Measurements from ENCODE around the gene DMTF1. TPM values are rescaled to one million over a fixed set of nuclear protein-coding genes. Genes with fewer than 3 reads are reported as not detected.

Gene DMTF1
- total RNA-seq, 2 experiments from 2014 or later: 111 to 197 TPM

DNA sequence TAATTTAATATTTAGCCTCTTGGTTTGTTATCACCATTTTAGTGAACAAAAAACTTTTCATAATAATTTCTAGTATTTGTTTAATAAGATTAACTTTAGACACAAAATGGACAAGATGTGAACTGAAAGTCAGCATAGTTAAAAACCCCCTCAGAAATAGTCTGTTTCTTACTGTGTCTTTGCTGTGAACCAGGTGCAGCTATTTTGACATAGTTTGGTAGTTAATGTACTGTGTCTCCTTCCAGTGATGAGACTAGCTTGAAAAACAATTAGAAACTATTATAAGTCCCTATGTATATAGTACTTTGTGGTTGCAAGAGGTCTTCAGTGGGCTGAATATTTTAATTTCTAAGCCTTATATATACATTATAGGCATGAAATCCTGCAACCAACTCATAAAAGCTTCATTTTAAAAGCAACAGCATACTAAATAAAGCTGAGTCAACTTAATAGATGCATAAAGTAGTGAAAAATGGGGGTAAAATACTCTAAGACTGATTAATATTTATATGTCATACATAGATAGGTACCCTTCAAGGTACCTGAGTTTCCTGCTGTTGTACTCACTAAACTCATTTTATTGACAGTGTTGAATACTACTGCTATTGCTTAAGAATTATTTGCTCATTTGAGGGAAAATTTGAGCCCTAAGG is 19.2 kb downstream of the DMTF1 start:
- no peaks in the 10 kb centered on the region for H3K9me3 ChIP-seq (ENCODE audit: low read length)
- intact Hi-C loops (cut with micrococcal nuclease; ENCODE audit: unreplicated experiment): no loop called here
- no peaks in the 10 kb centered on the region for H3K4me1 ChIP-seq (ENCODE audit: insufficient read depth, low read length, poor library complexity, severe bottlenecking)
- TF ChIP-seq, protein P1, sequence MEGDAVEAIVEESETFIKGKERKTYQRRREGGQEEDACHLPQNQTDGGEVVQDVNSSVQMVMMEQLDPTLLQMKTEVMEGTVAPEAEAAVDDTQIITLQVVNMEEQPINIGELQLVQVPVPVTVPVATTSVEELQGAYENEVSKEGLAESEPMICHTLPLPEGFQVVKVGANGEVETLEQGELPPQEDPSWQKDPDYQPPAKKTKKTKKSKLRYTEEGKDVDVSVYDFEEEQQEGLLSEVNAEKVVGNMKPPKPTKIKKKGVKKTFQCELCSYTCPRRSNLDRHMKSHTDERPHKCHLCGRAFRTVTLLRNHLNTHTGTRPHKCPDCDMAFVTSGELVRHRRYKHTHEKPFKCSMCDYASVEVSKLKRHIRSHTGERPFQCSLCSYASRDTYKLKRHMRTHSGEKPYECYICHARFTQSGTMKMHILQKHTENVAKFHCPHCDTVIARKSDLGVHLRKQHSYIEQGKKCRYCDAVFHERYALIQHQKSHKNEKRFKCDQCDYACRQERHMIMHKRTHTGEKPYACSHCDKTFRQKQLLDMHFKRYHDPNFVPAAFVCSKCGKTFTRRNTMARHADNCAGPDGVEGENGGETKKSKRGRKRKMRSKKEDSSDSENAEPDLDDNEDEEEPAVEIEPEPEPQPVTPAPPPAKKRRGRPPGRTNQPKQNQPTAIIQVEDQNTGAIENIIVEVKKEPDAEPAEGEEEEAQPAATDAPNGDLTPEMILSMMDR (conservative IDR thresholded peaks at IDR 0.05; ENCODE audit: low read length): no peak
- TF ChIP-seq EZH2phosphoT487 (IDR thresholded peaks at IDR 0.05; ENCODE audit: borderline replicate concordance, low read depth, low read length): no peak
- H3K36me3 ChIP-seq (ENCODE audit: insufficient read depth, low read length): peaks cover 100% of the 10 kb centered on the region
- H4K20me1 ChIP-seq (ENCODE audit: insufficient read depth, low read length): no peaks in the 10 kb centered on the region; the same call in 1 of the 2 replicates
- no peak overlapping the region for H3K4me2 ChIP-seq (ENCODE audit: low read length)
- H3K9me2 ChIP-seq (ENCODE audit: insufficient read depth, low read length): no peaks in the 10 kb centered on the region
- no TSS peak for BruUV-seq (replicated peaks)
- no peak overlapping the region for H3K4me3 ChIP-seq (ENCODE audit: low read depth, low read length, poor library complexity, severe bottlenecking)
- POLR2A ChIA-PET: interaction anchor here (0.6 to 11.2 kb wide), 7 partner anchors 8 to 122 kb away, joined by 3 to 137 read pairs (median 12); partner anchors contain the start of gene DMTF1
- CTCF ChIA-PET (ENCODE audit: unreplicated experiment): no interaction called here
- H3K27ac ChIP-seq (ENCODE audit: low read depth, low read length, poor library complexity, severe bottlenecking): no peak overlapping the region
- no peak overlapping the region for H2AFZ ChIP-seq (ENCODE audit: low read length)
- DNase-seq (ENCODE audit: low spot score): no peak
- peaks cover 16% of the 10 kb centered on the region; the same call in 1 of the 2 replicates for H3K79me2 ChIP-seq (ENCODE audit: insufficient read depth, low read depth, low read length)

DNA sequence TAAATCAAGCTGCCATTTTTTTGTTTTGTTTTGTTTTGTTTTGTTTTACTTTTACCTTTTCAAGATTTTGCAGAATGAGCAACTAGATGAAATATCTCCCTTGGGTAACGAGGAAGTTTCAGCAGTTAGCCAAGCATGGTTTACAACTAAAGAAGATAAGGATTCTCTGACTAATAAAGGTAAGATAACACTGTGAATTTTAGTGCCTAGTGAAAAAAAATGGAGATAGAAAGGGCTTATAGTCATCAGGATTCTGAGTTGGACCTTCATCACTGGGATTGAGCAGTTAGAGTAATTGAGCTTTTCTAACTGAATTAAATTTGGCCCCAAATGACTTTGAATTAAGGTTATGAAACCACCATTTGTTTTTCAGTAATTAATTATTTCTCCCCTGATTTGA is 21.2 kb downstream of the DMTF1 start:
- no peak overlapping the region for H3K27ac ChIP-seq (ENCODE audit: low read depth, low read length, poor library complexity, severe bottlenecking)
- peaks cover 18% of the 10 kb centered on the region; the same call in 1 of the 2 replicates for H3K79me2 ChIP-seq (ENCODE audit: insufficient read depth, low read depth, low read length)
- TF ChIP-seq EZH2phosphoT487 (IDR thresholded peaks at IDR 0.05; ENCODE audit: borderline replicate concordance, low read depth, low read length): no peak
- TF ChIP-seq, protein P1 (conservative IDR thresholded peaks at IDR 0.05; ENCODE audit: low read length): no peak
- ChIA-PET CTCF (ENCODE audit: unreplicated experiment) (no interaction called here), POLR2A (interaction anchor here (1.1 to 11.2 kb wide), 7 partner anchors 7 to 24 kb away, joined by 5 to 137 read pairs (median 12); partner anchors contain the start of gene DMTF1)
- peaks cover 100% of the 10 kb centered on the region for H3K36me3 ChIP-seq (ENCODE audit: insufficient read depth, low read length)
- no peaks in the 10 kb centered on the region for H3K9me2 ChIP-seq (ENCODE audit: insufficient read depth, low read length)
- H3K4me2 ChIP-seq (ENCODE audit: low read length): no peak overlapping the region
- H3K4me3 ChIP-seq (ENCODE audit: low read depth, low read length, poor library complexity, severe bottlenecking): no peak overlapping the region
- no peaks in the 10 kb centered on the region; the same call in 1 of the 2 replicates for H4K20me1 ChIP-seq (ENCODE audit: insufficient read depth, low read length)
- DNase-seq (ENCODE audit: low spot score): no peak
- no peaks in the 10 kb centered on the region for H3K4me1 ChIP-seq (ENCODE audit: insufficient read depth, low read length, poor library complexity, severe bottlenecking)
- BruUV-seq (replicated peaks): no TSS peak
- H3K9me3 ChIP-seq (ENCODE audit: low read length): no peaks in the 10 kb centered on the region
- H2AFZ ChIP-seq (ENCODE audit: low read length): no peak overlapping the region
- intact Hi-C loops (cut with micrococcal nuclease; ENCODE audit: unreplicated experiment): no loop called here

DNA sequence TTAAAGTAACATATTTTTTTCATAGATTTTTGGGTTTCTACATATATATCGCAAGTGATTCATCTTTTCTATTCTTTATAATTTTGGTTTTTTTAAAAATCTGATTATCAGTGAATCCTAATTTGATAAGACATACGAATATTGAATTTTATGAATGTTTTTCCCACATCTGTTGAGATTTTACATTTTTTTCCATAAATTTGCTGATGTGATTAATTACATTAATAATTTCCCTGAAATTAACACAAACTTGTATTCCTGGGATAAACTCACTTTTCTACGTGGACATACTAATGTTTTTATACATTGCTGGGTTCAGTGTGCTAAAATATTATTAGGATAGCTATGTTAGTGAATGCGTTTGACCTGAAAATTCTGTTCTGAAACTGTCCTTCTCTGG is 26.1 kb downstream of the DMTF1 start:
- intact Hi-C loops (cut with micrococcal nuclease; ENCODE audit: unreplicated experiment): no loop called here
- no peak overlapping the region for H3K4me3 ChIP-seq (ENCODE audit: low read depth, low read length, poor library complexity, severe bottlenecking)
- ChIA-PET CTCF (ENCODE audit: unreplicated experiment) (no interaction called here), POLR2A (interaction anchor here (1.5 to 11.2 kb wide), 2 partner anchors 9 to 21 kb away, joined by 3 to 137 read pairs; partner anchors contain the start of gene DMTF1)
- DNase-seq (ENCODE audit: low spot score): no peak
- H2AFZ ChIP-seq (ENCODE audit: low read length): no peak overlapping the region
- H3K4me1 ChIP-seq (ENCODE audit: insufficient read depth, low read length, poor library complexity, severe bottlenecking): no peaks in the 10 kb centered on the region
- 0 out of 2 replicates have a peak, but pooled peaks cover 4% of the 10 kb centered on the region for H4K20me1 ChIP-seq (ENCODE audit: insufficient read depth, low read length)
- no peaks in the 10 kb centered on the region for H3K9me3 ChIP-seq (ENCODE audit: low read length)
- no peak overlapping the region for H3K27ac ChIP-seq (ENCODE audit: low read depth, low read length, poor library complexity, severe bottlenecking)
- H3K9me2 ChIP-seq (ENCODE audit: insufficient read depth, low read length): no peaks in the 10 kb centered on the region
- peaks cover 23% of the 10 kb centered on the region; the same call in 1 of the 2 replicates for H3K79me2 ChIP-seq (ENCODE audit: insufficient read depth, low read depth, low read length)
- H3K4me2 ChIP-seq (ENCODE audit: low read length): no peak overlapping the region
- TF ChIP-seq, protein P1 (conservative IDR thresholded peaks at IDR 0.05; ENCODE audit: low read length): no peak
- peaks cover 98% of the 10 kb centered on the region for H3K36me3 ChIP-seq (ENCODE audit: insufficient read depth, low read length)
- no TSS peak for BruUV-seq (replicated peaks)
